SK-N-SH (cell line): Measurements from ENCODE around the gene DGCR6L. TPM values are rescaled to one million over a fixed set of nuclear protein-coding genes. Genes with fewer than 3 reads are reported as not detected.
"Not testable (repeated sequence)": the region's sequence is repeated elsewhere in the genome, so short reads cannot be mapped to it uniquely, and the experiment has no call there.

ENCODE experiments used
- CTCF ChIA-PET: fragments of 300-600, 350-600 bp; formaldehyde crosslinking; extraction: SDS; loops from one replicate; lab custom pipeline; 2021; lab: Yijun Ruan, JAX
- POLR2A ChIA-PET: fragments of 350-600 bp; sonication (Branson Sonifier 250); formaldehyde crosslinking; extraction: SDS; loops from one replicate; lab custom pipeline; 2020; ENCODE audit warnings: antibody characterized with exemption, inconsistent platforms; lab: Yijun Ruan, JAX
- DNase-seq: peaks from one replicate; pipeline ENCODE4 v3.0.0; 2012
- H2AFZ ChIP-seq: fragments of 200-600 bp; sonication (generic); 2 replicates; pipeline ENCODE4 v1.8.1; 2016; ENCODE audit warnings: antibody characterized with exemption, mild to moderate bottlenecking, low read depth
- H3F3A ChIP-seq: fragments of 200-600 bp; sonication (generic); replicated peaks from 2 replicates; pipeline ENCODE3; 2016; ENCODE audit warnings: antibody characterized with exemption, mild to moderate bottlenecking; ENCODE audit not compliant: insufficient read depth
- H3K27ac ChIP-seq, 2 experiments: fragments of 200-500 bp in 1 of 2; fragments of 200-600 bp in 1 of 2; sonication (Bioruptor generic) in 1 of 2; sonication (generic), shearing (Covaris generic) in 1 of 2; 2 replicates each; pipeline versions ENCODE4 v1.5.1 to v1.6.1; 2014 to 2016; ENCODE audit warnings: low read depth in 2 of 2, inconsistent platforms in 1 of 2, low read length in 1 of 2, mild to moderate bottlenecking in 1 of 2, mixed read lengths in 1 of 2
- H3K27me3 ChIP-seq: fragments of 200-600 bp; sonication (generic), shearing (Covaris generic); 2 replicates; pipeline ENCODE4 v1.6.1; 2016; ENCODE audit warnings: mixed run types; ENCODE audit not compliant: insufficient read depth
- H3K36me3 ChIP-seq, 2 experiments: fragments of 200-500 bp in 1 of 2; fragments of 200-600 bp in 1 of 2; sonication (Bioruptor generic) in 1 of 2; sonication (generic) in 1 of 2; replicated peaks in 1 of 2; 2 replicates each; pipeline versions ENCODE3 to v1.5.1; 2014 to 2016; ENCODE audit warnings: low read length in 1 of 2, mild to moderate bottlenecking in 1 of 2; ENCODE audit not compliant: insufficient read depth in 2 of 2, control insufficient read depth in 1 of 2
- H3K4me1 ChIP-seq, 2 experiments: fragments of 200-500 bp in 1 of 2; fragments of 200-600 bp in 1 of 2; sonication (Bioruptor generic) in 1 of 2; sonication (generic), shearing (Covaris generic) in 1 of 2; 2 replicates each; pipeline versions ENCODE4 v1.5.1 to v1.6.1; 2014 to 2016; ENCODE audit warnings: low read depth in 1 of 2, low read length in 1 of 2, mixed run types in 1 of 2; ENCODE audit not compliant: insufficient read depth in 2 of 2, control insufficient read depth in 1 of 2
- H3K4me2 ChIP-seq: fragments of 200-600 bp; sonication (generic), shearing (Covaris generic); 2 replicates; pipeline ENCODE4 v1.6.1; 2017; ENCODE audit warnings: mixed run types
- H3K4me3 ChIP-seq, 2 experiments: fragments of 200-500 bp in 1 of 2; fragments of 200-600 bp in 1 of 2; sonication (Bioruptor generic) in 1 of 2; sonication (generic), shearing (Covaris generic) in 1 of 2; 2 replicates each; pipeline versions ENCODE4 v1.5.1 to v1.8.1; 2014 to 2016; ENCODE audit warnings: low read depth in 2 of 2, inconsistent platforms in 1 of 2, low read length in 1 of 2, mild to moderate bottlenecking in 1 of 2, mixed read lengths in 1 of 2, moderate library complexity in 1 of 2
- H3K79me2 ChIP-seq: fragments of 200-600 bp; sonication (generic); 2 replicates; pipeline ENCODE4 v1.8.1; 2017; ENCODE audit warnings: mild to moderate bottlenecking; ENCODE audit not compliant: insufficient read depth
- H3K9ac ChIP-seq: fragments of 200-600 bp; sonication (generic); 2 replicates; pipeline ENCODE4 v1.6.1; 2017; ENCODE audit warnings: mixed run types
- H3K9me2 ChIP-seq: fragments of 200-600 bp; sonication (generic); 2 replicates; pipeline ENCODE4 v1.6.1; 2017; ENCODE audit warnings: mixed run types
- H3K9me3 ChIP-seq: fragments of 200-600 bp; sonication (generic); 2 replicates; pipeline ENCODE4 v1.6.1; 2017; ENCODE audit warnings: mixed run types, mild to moderate bottlenecking, moderate library complexity
- H4K20me1 ChIP-seq: fragments of 200-600 bp; sonication (generic); 2 replicates; pipeline ENCODE4 v1.6.1; 2017; ENCODE audit warnings: mild to moderate bottlenecking, mixed run types; ENCODE audit not compliant: insufficient read depth
- CHD2 ChIP-seq: fragments of 150-350 bp; IDR thresholded peaks from 2 replicates; pipeline ENCODE4 v1.6.1; 2018; ENCODE audit warnings: low read length; ENCODE audit not compliant: partially characterized antibody
- SMC3 ChIP-seq: IDR thresholded peaks from 2 replicates; pipeline ENCODE4 v1.6.1; 2012; ENCODE audit warnings: low read depth, low read length, improper control_type of control experiment
- YY1 ChIP-seq: IDR thresholded peaks from 2 replicates; pipeline ENCODE4 v1.4.0; 2012; ENCODE audit warnings: low read depth, mild to moderate bottlenecking
- WGBS: methylation state at CpG from one replicate; pipeline ENCODE4 v1.1.6; 2017; ENCODE audit warnings: low lambda C conversion rate; 5-methylcytosine and 5-hydroxymethylcytosine counted together
- polyA plus RNA-seq, 3 experiments: library from polyadenylated mRNA; depleted of rRNA; stranded (reverse); fragments of >200 nt; gene quantifications; 2 replicates each; pipeline ENCODE4 v1.2.3, GENCODE V29; 2012
- TF ChIP-seq, protein P1 (sequence below): IDR thresholded peaks from 2 replicates; pipeline ENCODE4 v1.4.0; 2012; ENCODE audit warnings: low read depth
- TF ChIP-seq, protein P2 (sequence below): fragments of 150-350 bp; IDR thresholded peaks from 2 replicates; pipeline ENCODE4 v1.6.1; 2017; ENCODE audit warnings: antibody characterized with exemption, low read length, low read depth, borderline replicate concordance

The DGCR6L gene
- polyA plus RNA-seq, 1 of the 3 experiments (the other 2 are of a cell fraction), result 59.8 TPM

DNA sequence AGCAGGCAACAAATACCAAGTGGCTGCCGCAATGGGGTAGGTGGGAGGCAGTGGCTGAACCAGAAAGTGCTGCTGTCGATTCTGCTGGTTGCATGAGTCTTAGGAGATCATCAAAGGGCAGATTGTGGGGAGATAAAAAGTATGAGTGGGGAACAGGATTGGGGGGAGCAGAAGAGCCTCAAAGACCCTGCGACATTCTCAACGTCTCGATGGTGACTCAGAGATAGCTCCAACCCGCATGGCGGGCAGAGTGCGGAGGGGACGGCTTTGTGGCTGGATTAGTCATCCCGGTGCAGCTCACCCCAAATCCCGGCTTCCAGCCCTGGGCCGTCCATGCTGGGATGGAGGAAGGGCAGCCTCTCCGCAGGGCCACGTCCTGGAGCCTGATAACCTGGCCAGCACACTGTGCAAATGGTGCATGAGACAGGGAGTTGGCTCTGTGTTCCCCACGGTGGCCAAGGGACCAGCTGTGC is 40.2 kb downstream of the DGCR6L start:
- Histone ChIP-seq H3K27ac (no peak overlapping the region), H3K9me2 (no peaks in the 10 kb centered on the region), H2AFZ (no peak overlapping the region), H3K9me3 (no peaks in the 10 kb centered on the region), H3K4me2 (no peak overlapping the region), H3K4me3 (no peak overlapping the region), H3F3A (no peaks in the 10 kb centered on the region), H4K20me1 (no peaks in the 10 kb centered on the region), H3K79me2 (no peaks in the 10 kb centered on the region), H3K4me1 (peaks cover 0 to 7% of the 10 kb centered on the region in 2 experiments; a peak in 1 of 4 replicates), H3K36me3 (no peaks in the 10 kb centered on the region), H3K27me3 (no peaks in the 10 kb centered on the region), H3K9ac (no peak overlapping the region)
- TF ChIP-seq, protein P1, sequence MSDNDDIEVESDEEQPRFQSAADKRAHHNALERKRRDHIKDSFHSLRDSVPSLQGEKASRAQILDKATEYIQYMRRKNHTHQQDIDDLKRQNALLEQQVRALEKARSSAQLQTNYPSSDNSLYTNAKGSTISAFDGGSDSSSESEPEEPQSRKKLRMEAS, result no peak
- CTCF ChIA-PET, result no interaction called here
- 57% methylated on average over 12 of the region's 15 CpGs for WGBS
- POLR2A ChIA-PET, result no interaction called here
- DNase-seq, result no peak

DNA sequence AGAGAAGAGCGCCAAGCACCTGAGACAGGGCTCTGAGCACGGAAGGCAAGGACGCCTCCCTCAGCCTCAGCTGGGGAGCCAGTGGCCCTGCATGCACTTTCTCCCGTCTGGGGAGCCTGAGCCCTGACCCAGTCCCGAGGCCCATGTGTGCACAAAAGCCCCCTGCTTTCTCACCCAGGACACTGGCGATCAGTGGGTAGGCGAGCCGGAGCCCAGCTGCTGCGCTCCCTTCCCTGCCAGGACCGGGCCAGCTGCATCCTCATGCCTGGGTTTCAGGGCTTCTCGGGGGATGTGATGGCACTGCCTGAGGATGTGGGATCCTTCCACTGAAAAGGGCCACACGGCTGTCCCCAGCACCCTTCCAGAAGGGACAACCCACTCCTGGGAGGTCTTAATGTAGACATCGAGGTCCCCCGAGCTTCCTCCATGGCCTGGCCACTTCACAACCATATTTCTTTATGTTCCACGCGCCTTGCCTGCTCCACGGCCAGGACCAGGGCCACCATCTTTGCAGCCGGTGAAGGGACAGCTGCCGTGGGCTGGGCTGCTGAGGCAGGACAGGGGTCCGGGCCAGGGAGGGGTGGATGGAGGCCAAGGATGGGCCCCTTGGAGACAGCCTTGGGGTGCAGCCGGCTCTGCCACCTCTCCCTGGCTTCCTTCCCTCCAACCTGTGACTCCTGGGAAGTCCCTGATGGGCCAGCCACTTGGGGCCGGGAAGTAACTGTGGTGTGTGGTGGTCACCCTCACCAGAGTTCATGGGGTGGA is 41.0 kb downstream of the DGCR6L start:
- DNase-seq, H3F3A ChIP-seq, POLR2A ChIA-PET, H4K20me1 ChIP-seq, H3K4me1 ChIP-seq, H3K9me3 ChIP-seq, H3K27me3 ChIP-seq, CTCF ChIA-PET, H3K4me2 ChIP-seq, H3K27ac ChIP-seq, H3K4me3 ChIP-seq, H3K9ac ChIP-seq, H3K9me2 ChIP-seq, H3K36me3 ChIP-seq, H3K79me2 ChIP-seq, H2AFZ ChIP-seq: not testable (repeated sequence)
- whole genome bisulfite sequencing, result 56% methylated on average over 4 of the region's 22 CpGs

DNA sequence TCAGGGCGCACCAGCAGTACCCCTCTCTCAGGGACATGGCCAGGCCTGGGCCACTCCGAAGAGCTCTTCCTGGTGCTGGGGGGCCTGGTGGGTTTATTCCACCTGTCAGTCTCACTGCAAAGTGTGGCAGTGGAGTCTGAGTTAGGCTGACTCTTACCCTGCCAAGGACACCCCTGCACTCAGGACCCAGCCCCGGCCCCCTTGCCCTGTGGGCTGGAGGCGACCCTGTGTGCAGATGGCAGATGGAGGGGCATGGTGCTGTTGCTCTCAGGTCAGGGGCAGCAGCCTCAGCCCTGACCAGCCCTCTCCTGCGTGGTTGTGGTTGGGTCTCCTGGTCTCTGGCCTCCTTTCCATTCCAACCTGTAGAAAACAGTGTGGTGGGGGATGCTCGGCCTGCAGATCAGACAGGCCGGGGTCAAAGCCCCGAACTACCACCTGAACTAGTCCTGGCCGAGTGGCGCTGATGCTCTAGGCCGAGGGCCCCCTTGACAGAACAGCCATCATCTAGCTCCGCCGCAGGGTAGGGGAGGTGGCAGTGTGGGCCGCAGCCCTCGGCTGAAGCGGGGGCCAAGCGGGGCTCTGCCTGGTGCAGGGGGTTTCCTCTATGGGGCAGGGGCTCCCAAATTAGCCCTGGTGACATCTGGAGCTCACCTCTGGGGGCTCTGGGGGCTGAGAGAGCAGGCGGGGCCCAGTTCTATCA is 41.8 kb downstream of the DGCR6L start:
- H3F3A ChIP-seq, H3K4me3 ChIP-seq, H3K36me3 ChIP-seq, H3K4me1 ChIP-seq, H4K20me1 ChIP-seq, H3K9ac ChIP-seq, H3K79me2 ChIP-seq, H3K9me3 ChIP-seq, POLR2A ChIA-PET, H2AFZ ChIP-seq, H3K4me2 ChIP-seq, CTCF ChIA-PET, H3K27me3 ChIP-seq, H3K9me2 ChIP-seq, DNase-seq, H3K27ac ChIP-seq: not testable (repeated sequence)
- WGBS, result 70% methylated on average over 4 of the region's 18 CpGs

DNA sequence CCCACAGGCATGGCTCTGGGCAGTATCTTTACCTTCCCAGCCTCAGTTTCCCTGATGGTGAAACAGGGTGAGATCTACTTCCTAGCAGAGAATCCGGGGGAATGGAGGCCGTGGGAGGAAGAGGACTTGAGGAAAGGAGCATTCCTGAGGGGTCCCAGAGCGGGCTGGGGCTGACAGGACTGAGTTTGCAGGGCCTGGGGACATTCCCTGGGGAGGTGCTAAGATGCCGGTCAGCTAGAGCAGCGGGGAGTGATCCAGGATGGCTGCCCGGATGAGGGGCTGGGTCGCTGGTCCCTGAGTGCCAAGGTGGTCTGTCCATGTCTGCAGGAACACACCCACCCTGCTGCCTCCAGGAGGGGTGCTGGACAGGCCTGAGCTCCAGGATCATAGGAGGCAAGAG is 43.4 kb downstream of the DGCR6L start:
- Histone ChIP-seq H3K4me3 (no peak overlapping the region), H3K4me1 (peaks cover 0 to 4% of the 10 kb centered on the region in 2 experiments; a peak in 1 of 4 replicates), H2AFZ (no peak overlapping the region), H3K36me3 (no peaks in the 10 kb centered on the region), H3K79me2 (no peaks in the 10 kb centered on the region), H3K27ac (no peak overlapping the region), H3K27me3 (no peaks in the 10 kb centered on the region), H3K4me2 (no peak overlapping the region), H3K9me3 (no peaks in the 10 kb centered on the region), H3K9ac (no peak overlapping the region), H4K20me1 (no peaks in the 10 kb centered on the region), H3F3A (no peaks in the 10 kb centered on the region), H3K9me2 (no peaks in the 10 kb centered on the region)
- ChIA-PET CTCF (interaction anchor here (1.8 kb wide), 1 partner anchor 119 kb away, joined by 9 read pairs; no protein-coding TSS in a partner anchor), POLR2A (no interaction called here)
- TF ChIP-seq, protein P2, sequence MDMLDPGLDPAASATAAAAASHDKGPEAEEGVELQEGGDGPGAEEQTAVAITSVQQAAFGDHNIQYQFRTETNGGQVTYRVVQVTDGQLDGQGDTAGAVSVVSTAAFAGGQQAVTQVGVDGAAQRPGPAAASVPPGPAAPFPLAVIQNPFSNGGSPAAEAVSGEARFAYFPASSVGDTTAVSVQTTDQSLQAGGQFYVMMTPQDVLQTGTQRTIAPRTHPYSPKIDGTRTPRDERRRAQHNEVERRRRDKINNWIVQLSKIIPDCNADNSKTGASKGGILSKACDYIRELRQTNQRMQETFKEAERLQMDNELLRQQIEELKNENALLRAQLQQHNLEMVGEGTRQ, result no peak
- TF ChIP-seq CHD2, result no peak
- no peak for TF ChIP-seq SMC3
- TF ChIP-seq YY1, result no peak
- DNase-seq, result no peak
- 24% methylated on average over 2 of the region's 7 CpGs for WGBS
